Duodenal mucosa (tissue), 2 donors: ENCODE results near the gene CTU2.

ENCODE experiments used
- H3K27ac ChIP-seq: one replicate; pipeline ENCODE4 v1.7.0; 2013; ENCODE audit warnings: low read depth, low read length
- H3K27me3 ChIP-seq, 2 donors: one replicate each; pipeline ENCODE4 v1.7.0; 2013; ENCODE audit warnings: low read length in 2 of 2, control low read depth in 1 of 2; ENCODE audit not compliant: insufficient read depth in 2 of 2, control insufficient read depth in 1 of 2
- H3K36me3 ChIP-seq, 2 donors: one replicate each; pipeline ENCODE4 v1.7.0; 2013; ENCODE audit warnings: low read length in 2 of 2, control low read depth in 1 of 2; ENCODE audit not compliant: insufficient read depth in 2 of 2, control insufficient read depth in 1 of 2
- H3K4me1 ChIP-seq, 2 donors: one replicate each; pipeline ENCODE4 v1.7.0; 2013; ENCODE audit warnings: low read length in 2 of 2, control low read depth in 1 of 2; ENCODE audit not compliant: insufficient read depth in 2 of 2, control insufficient read depth in 1 of 2
- H3K4me3 ChIP-seq, 2 donors: one replicate each; pipeline ENCODE4 v1.7.0; 2013; ENCODE audit warnings: low read length in 2 of 2, low read depth in 1 of 2
- H3K9ac ChIP-seq, 2 donors: one replicate each; pipeline ENCODE4 v1.7.0; 2013; ENCODE audit warnings: low read length in 2 of 2, low read depth in 1 of 2
- H3K9me3 ChIP-seq, 2 donors: one replicate each; pipeline ENCODE4 v1.7.0; 2013; ENCODE audit warnings: low read length in 2 of 2, control low read depth in 1 of 2; ENCODE audit not compliant: control insufficient read depth in 1 of 2

Gene CTU2

GRCh38 chr16:88730632-88731607 is 24.6 kb downstream of the CTU2 start:
- Histone ChIP-seq H3K27me3 (no peaks in the 10 kb centered on the region), H3K4me1 (no peaks in the 10 kb centered on the region), H3K4me3 (no peak overlapping the region), H3K9me3 (no peaks in the 10 kb centered on the region), H3K36me3 (peaks cover 14 to 62% of the 10 kb centered on the region in 2 donors), H3K9ac (no peak overlapping the region), H3K27ac (no peak overlapping the region)

- no peaks in the 10 kb centered on the region for H3K27me3 ChIP-seq
- no peak overlapping the region for H3K9ac ChIP-seq
- H3K9me3 ChIP-seq, result no peaks in the 10 kb centered on the region
- no peaks in the 10 kb centered on the region for H3K4me1 ChIP-seq
- no peak overlapping the region for H3K4me3 ChIP-seq
- H3K27ac ChIP-seq, result no peak overlapping the region
- peaks cover 12 to 58% of the 10 kb centered on the region in 2 donors for H3K36me3 ChIP-seq
Measured at GRCh38 chr16:88731699-88732098, 25.4 kb downstream of the CTU2 start.

GRCh38 chr16:88732172-88732960 is 26.1 kb downstream of the CTU2 start:
- peaks cover 6 to 52% of the 10 kb centered on the region in 2 donors for H3K36me3 ChIP-seq
- no peaks in the 10 kb centered on the region for H3K9me3 ChIP-seq
- no peak overlapping the region for H3K27ac ChIP-seq
- H3K9ac ChIP-seq, result no peak overlapping the region
- H3K4me1 ChIP-seq, result no peaks in the 10 kb centered on the region
- H3K27me3 ChIP-seq, result no peaks in the 10 kb centered on the region
- H3K4me3 ChIP-seq, result no peak overlapping the region

GRCh38 chr16:88732961-88733294 is 26.6 kb downstream of the CTU2 start:
- H3K36me3 ChIP-seq, result peaks cover 6 to 49% of the 10 kb centered on the region in 2 donors

GRCh38 chr16:88733630-88734360 is 27.5 kb downstream of the CTU2 start:
- no peak overlapping the region for H3K27ac ChIP-seq
- peaks cover 0 to 3% of the 10 kb centered on the region in 2 donors for H3K4me1 ChIP-seq
- H3K36me3 ChIP-seq, result peaks cover 6 to 52% of the 10 kb centered on the region in 2 donors
- no peak overlapping the region for H3K4me3 ChIP-seq
- H3K9me3 ChIP-seq, result no peaks in the 10 kb centered on the region
- no peaks in the 10 kb centered on the region for H3K27me3 ChIP-seq
- no peak overlapping the region for H3K9ac ChIP-seq

More at GRCh38 chr16:88732961-88733294, 26.6 kb downstream of the CTU2 start:
- H3K27ac ChIP-seq, result no peak overlapping the region
- no peak overlapping the region for H3K4me3 ChIP-seq
- H3K27me3 ChIP-seq, result no peaks in the 10 kb centered on the region
- no peaks in the 10 kb centered on the region for H3K9me3 ChIP-seq
- no peak overlapping the region for H3K9ac ChIP-seq
- H3K4me1 ChIP-seq, result peaks cover 0 to 3% of the 10 kb centered on the region in 2 donors

- Histone ChIP-seq H3K9ac (no peak overlapping the region), H3K36me3 (peaks cover 6 to 52% of the 10 kb centered on the region in 2 donors), H3K27ac (no peak overlapping the region), H3K4me3 (no peak overlapping the region), H3K4me1 (peaks cover 0 to 3% of the 10 kb centered on the region in 2 donors), H3K9me3 (no peaks in the 10 kb centered on the region), H3K27me3 (no peaks in the 10 kb centered on the region)
Measured at GRCh38 chr16:88734361-88734728, 28.0 kb downstream of the CTU2 start.

GRCh38 chr16:88735121-88735520 is 28.8 kb downstream of the CTU2 start:
- Histone ChIP-seq H3K4me1 (peaks cover 0 to 3% of the 10 kb centered on the region in 2 donors), H3K27ac (no peak overlapping the region), H3K36me3 (peaks cover 6 to 52% of the 10 kb centered on the region in 2 donors), H3K9ac (no peak overlapping the region), H3K27me3 (no peaks in the 10 kb centered on the region), H3K4me3 (no peak overlapping the region), H3K9me3 (no peaks in the 10 kb centered on the region)

- Histone ChIP-seq H3K9ac (no peak overlapping the region), H3K27ac (no peak overlapping the region), H3K4me1 (peaks cover 0 to 3% of the 10 kb centered on the region in 2 donors), H3K4me3 (no peak overlapping the region), H3K27me3 (no peaks in the 10 kb centered on the region), H3K9me3 (no peaks in the 10 kb centered on the region), H3K36me3 (peaks cover 6 to 56% of the 10 kb centered on the region in 2 donors)
Measured at GRCh38 chr16:88735616-88736015, 29.3 kb downstream of the CTU2 start.

GRCh38 chr16:88736088-88736487 is 29.8 kb downstream of the CTU2 start:
- no peak overlapping the region for H3K9ac ChIP-seq
- H3K4me3 ChIP-seq, result no peak overlapping the region
- H3K36me3 ChIP-seq, result peaks cover 6 to 57% of the 10 kb centered on the region in 2 donors
- H3K9me3 ChIP-seq, result no peaks in the 10 kb centered on the region
- H3K4me1 ChIP-seq, result peaks cover 0 to 3% of the 10 kb centered on the region in 2 donors
- no peak overlapping the region for H3K27ac ChIP-seq
- H3K27me3 ChIP-seq, result no peaks in the 10 kb centered on the region
